Measurements from ENCODE around the gene SRR.

GRCh38 chr17:2368359-2368758 lies 64.6 kb downstream of the SRR start:
- TF ChIP-seq GATA3 (IDR thresholded peaks at IDR 0.05; ENCODE audit: low read depth, low read length) (no peak), GATA2 (IDR thresholded peaks at IDR 0.05; ENCODE audit: low read depth, low read length) (no peak)

Measured in SH-SY5Y (cell line).